ENCODE data around the gene ATP6V1C2. TPM values are rescaled to one million over a fixed set of nuclear protein-coding genes. Genes with fewer than 3 reads are reported as not detected.
"Not testable (repeated sequence)": the region's sequence is repeated elsewhere in the genome, so short reads cannot be mapped to it uniquely, and the experiment has no call there.

Gene ATP6V1C2
- total and polyA plus RNA-seq, 9 of the 15 experiments (the other 6 are each of a cell fraction or from before 2014, with no cell fraction given), result 0.01 to 0.31 (median 0.10) TPM; not detected in 4

- TF ChIP-seq MGA (IDR thresholded peaks at IDR 0.05) (peak; percentile 41; the same call in 1 of the 2 replicates), ZBTB33 (CRISPR knock-in tag; IDR thresholded peaks at IDR 0.05) (0 out of 2 replicates have a peak, but pooled peaks have one; percentile 20), NR4A1 (CRISPR knock-in tag; IDR thresholded peaks at IDR 0.05) (peak; percentile 52; the same call in 1 of the 2 replicates)
- not testable (repeated sequence) for TF ChIP-seq NR4A1 (tag; IDR thresholded peaks at IDR 0.05)
Observed at GRCh38 chr2:10813163-10814138, 92.0 kb downstream of the ATP6V1C2 start (continued).

All from K562 (cell line).